HG03066 (cell line): ENCODE data around the gene UNC93B1.

Experiments
- ATAC-seq: cut with Tn5 transposase; IDR thresholded peaks from one replicate; pipeline ENCODE4 v1.9.1; 2021; ENCODE audit warnings: low read depth; ENCODE audit not compliant: unreplicated experiment

Gene UNC93B1

DNA sequence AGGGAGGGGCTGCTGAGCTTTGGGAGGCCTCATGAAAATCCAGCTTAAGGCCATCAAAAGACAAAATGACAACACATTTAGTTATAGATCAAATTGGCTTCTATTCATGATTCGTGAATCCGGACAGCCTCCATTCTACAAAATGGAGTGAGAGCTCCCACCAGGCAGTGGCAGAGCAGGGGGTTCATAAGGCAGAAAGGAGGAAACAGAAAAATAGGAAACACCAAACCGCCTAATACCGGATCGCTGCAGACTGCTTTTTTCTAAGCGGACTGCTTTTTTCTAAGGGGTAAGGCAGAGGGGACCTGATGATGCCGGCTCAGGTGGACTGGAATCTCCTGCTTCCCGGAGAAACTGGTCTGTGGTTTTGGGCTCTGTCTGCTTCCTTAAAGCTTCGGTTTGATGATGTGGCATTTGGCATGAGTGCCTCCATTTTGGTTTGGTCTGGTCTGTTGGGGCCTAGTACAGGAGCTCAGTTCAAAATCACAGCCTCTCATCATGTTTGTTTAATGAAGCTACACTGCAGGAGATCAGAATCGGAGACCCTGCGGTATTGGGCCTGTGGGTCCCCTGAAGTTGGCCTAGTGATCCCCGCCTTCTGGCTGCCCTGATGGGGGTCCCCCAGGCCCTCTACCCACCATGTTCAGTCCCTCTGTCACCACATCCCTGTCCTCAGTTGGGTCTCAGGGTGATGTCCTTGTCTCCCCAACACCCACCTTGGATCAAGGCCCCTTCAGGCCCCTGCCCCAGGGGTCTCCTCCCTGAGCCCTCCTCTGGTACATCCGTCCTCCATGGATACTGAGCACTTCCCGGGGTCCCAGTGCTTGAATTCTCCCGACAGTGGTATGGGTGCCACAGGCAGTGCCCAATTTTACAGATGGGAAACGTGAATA lies 7.4 kb upstream of the UNC93B1 start:
- ATAC-seq, result no peak

- ATAC-seq, result no peak
Measured at GRCh38 chr11:68010090-68011041, 6.5 kb upstream of the UNC93B1 start, which contains the start of gene ALDH3B1. Gene ALDH3B1 (plus strand): TSS chr11:68010327. CDS start chr11:68015298, 4,971 bp downstream.

- no peak for ATAC-seq
Measured at GRCh38 chr11:68009391-68010089, 5.6 kb upstream of the UNC93B1 start.

DNA sequence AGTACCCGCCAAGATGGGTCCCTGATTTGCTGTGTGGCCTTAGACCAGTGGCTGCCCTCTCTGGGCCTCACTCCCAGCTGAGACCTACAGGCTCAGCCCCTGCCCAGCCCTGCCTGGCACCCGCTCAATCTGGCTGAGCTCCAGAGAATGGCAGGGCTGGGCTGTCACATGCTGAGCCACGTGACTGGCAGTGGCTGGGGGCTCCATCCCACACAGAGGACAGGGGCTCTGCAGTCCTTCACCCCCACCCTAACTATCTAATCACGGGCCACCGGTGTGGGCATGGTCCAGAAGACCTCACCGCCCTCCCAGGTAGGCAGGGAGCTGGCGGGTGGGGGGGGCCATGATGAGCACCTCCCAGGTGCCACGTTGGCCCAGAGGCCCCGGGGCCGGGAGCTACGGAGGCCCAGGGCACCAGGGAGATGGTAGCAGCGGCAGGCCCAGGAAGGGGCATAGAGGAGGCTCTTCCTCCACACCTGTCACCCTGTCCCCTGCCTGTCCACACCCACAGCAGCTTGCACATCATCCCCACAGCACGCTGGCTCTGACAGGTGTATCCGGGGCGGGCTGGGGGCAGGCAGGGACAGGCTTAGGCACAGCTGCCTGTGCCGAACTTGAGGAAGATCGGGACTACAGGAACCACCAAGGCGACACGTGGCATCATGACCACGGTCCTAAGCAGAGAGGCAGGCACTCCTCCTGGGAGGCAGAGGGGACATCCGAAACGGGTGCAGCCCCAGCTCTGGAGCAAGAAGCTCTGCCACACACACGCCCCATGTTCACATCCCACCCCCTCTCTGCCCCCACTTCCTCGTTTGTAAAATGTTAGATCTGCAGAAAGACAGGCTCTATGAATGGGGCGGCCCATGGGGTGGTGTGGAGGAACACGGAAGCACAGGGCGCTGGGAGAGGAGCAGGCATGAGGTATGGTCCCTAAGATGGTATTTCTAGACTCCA lies 4.8 kb upstream of the UNC93B1 start:
- no peak for ATAC-seq

DNA sequence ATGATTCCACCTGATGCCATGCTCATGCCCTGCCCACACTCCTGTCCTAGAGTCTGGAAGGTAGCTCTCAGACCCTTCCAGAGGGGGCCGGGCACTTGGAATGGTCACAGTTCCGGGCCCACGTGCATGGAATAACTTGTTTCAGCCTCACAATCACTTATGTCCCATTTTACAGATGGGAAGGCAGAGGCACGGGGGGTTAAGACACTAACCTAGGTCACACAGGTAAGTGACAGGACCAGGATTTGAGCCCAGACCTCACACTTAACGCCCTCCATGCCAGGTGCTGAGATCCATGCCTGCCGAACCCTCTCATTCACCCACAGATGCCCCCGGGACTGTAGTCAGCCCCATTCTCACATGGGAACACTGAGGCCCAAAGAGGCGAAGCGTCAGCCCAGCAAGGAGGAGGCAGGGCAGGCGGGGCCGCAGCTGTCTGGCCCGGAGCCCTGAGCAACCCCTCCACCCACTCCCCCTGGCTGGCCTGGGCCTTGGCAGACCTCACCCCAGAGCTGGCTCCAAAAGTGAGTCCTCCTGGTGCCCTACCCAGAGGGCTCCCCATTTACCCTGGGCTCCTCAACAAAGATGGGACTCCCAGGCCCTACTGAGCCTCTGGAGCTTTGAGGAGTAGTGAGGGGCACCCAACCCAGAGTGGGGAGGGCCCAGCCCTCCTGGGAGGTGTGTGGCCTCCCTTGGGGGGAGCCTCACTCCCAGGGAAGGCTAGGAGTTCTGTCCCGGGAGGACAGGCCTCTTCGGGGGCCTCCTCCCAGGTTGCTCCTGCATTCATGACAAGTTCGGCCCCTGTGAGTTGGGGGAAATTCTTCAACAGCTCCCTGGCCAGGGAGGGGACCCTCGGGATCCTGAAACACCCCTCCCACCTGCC lies 3.8 kb upstream of the UNC93B1 start:
- no peak for ATAC-seq

- ATAC-seq, result no peak
Measured at GRCh38 chr11:68006606-68007166, 2.8 kb upstream of the UNC93B1 start.

DNA sequence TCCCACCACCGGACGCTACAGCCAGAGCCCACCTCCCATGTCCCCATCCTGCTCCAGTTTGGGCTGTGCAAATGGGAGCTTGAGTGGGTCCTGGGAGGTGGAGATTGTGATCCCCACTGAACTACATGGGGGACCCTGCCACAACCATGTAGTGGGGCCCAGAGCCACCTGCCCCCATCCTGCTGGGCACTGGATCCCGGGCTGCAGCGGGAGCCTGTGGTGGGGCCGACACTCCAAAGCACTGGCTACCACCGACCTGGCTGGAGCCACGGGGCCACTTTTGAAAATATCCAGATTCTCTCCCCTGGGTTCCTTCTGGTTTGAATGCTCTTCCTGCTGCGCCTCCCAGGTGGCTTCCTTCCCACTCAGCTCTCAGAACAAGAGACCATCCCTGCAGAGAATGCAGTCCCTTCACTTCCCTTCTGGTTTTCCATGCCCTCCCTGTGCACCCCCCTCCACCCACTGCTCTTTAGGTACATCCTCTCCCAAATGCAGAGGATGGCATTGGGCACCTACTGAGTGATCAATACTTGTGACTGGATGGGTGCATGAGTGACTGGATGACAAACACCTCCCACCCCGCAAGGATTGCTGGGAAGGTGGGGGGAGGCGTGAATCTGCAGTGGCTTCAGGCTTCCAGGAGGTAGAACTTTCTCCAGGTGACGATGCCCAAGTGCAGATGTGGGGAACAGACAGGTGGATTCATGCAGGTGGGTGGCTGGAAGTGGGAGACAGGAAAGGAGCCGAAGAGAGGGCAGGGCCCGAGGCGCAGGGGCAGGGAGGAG lies 846 bp upstream of the UNC93B1 start:
- no peak for ATAC-seq

- peak; percentile 44 for ATAC-seq
Measured at GRCh38 chr11:68002938-68003845, 705 bp downstream of the UNC93B1 start.

DNA sequence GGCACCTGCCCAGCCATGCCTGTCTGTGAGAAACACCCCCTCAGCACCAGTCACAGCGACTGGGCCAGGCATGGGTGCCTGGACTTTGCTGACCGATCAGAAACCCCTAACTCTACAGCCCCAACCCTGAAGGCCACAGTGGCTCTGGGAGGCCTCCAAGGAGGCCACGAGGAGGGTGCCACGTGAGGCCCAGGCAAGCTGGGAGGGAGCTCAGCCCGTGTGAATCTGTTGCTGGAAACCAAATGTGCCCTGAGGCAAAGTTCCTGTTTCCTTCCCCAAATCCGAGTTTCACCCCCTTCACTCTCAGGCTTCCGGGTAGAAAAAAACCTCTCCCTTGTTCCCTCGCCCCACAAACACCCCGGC lies 1.3 kb downstream of the UNC93B1 start:
- peak; percentile 21 for ATAC-seq

- ATAC-seq, result no peak
Measured at GRCh38 chr11:67999704-68000103, 4.2 kb downstream of the UNC93B1 start.

DNA sequence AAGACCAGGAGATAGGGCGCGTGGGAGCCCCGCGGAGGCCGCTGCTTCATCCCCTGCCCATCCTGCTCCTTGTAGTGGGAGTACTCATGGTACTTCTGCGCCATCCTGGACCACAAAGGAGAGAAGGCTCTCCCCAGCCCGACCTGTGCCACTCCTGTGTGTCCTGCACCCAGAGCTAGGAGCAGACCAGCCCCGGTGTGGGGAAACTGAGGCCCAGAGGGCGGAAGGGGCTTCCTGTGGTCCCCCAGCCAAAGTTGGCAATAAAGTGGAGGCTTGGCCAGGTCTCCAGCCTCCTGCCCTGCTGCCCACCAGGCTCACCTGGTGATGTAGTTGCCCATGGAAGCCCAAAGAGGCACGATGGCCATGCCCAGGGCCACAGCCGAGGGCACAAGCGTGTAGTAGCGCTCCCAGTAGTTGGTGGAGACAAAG lies 4.7 kb downstream of the UNC93B1 start:
- no peak for ATAC-seq

- no peak for ATAC-seq
Measured at GRCh38 chr11:67998150-67999045, 5.5 kb downstream of the UNC93B1 start.

DNA sequence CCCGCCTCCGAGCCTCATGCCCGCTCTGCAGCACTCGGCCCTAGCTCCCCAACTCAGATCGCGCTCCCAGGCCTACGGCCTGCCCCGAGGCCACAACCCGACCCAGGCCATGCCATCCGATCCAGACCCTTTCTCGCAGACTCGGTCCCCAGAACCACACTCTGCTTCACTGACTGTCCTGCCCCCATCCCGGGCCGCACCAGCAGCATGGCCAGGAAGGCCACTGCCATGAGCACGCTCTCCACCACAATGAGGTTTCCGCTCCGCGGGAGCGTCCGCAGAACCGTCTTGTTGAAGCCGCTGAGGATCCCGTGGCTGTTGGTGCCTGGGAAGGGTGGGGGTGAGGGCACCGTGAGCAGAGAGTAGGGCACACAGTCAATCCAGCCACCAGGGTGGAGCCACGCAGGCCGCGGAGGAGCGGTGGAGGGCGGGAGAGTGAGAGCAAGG lies 6.4 kb downstream of the UNC93B1 start:
- ATAC-seq, result no peak

DNA sequence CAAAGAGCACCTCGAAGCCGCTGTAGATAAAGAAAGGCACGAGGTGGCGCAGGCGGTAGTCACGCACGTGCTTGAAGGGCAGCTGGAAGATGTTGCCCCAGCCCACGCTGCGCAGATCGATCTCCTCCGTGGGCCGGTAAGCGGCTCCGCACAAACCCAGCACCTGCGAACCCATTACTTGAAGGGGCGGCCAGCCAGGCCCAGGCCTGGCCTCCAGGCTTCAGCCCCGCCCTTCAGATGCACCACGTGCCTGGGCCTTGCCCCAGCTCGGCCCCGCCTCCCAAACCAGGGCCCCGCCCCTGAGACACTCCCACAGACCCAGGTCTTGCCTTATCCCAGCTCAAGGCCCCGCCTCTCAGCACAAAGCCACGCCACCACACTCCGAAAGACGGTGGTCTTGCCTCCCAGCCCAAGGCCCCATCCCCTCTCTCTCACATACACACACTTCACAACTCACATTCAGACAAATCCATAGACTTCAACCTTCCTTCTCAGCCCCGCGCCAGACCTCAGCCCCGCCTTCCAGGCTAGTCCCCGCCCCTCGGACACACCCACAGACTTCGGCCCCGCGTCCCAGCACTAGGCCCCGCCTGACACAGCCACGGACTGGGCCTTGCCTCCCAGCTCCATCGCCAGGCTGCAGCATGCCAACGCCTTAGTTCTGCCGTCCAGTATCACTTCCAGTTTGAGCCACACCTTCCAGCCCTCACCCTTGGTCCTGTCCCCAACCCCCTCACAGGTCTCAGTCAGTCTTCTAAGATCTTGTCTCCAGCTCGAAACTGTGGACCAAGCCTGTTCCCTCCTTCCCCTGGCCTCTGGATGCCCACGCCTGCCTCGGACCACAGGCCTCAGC lies 7.0 kb downstream of the UNC93B1 start:
- ATAC-seq, result no peak

DNA sequence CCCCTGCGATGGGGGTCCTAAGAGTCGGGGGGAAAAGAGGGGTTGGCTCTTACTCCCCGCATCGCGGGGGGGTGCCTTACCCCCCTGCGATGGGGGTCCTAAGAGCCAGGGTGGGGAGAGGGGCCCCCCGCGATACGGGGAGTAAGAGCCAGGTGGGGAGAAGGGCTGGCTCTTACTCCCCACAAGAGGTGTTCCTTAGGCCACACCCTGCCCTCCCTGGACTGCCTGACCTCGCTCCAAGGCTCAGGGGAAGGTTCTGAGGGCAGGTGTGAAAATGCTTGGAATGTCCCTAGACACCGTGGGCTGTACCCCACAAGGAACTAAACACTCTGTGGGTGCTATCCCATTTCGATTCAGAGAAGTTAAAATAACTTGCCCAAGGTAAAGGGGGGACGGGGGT lies 7.8 kb downstream of the UNC93B1 start:
- ATAC-seq, result no peak
